HepG2 (cell line): Measurements from ENCODE around the gene SNAPC4. TPM values are rescaled to one million over a fixed set of nuclear protein-coding genes. Genes with fewer than 3 reads are reported as not detected.

ENCODE experiments used
- ATAC-seq: fragments of 200-7000 bp; cut with Tn5 transposase; 3 replicates; pipeline ENCODE4 v1.9.1; 2020; ENCODE audit warnings: mild to moderate bottlenecking, moderate library complexity
- BruUV-seq: library from RNA; stranded (reverse); fragments of 400-500 nt; replicated peaks from 2 replicates; lab custom pipeline; 2021; lab: Mats Ljungman, UMichigan
- CTCF ChIA-PET: fragments of 300-600 bp; formaldehyde crosslinking; extraction: SDS; loops from one replicate; lab custom pipeline; 2021; ENCODE audit warnings: low total read pairs, inconsistent platforms, low intra/inter-chr PET ratio; lab: Yijun Ruan, JAX
- POLR2A ChIA-PET: fragments of 350-600 bp; sonication (Branson Sonifier 250); formaldehyde crosslinking; loops from one replicate; lab custom pipeline; 2020; ENCODE audit warnings: antibody characterized with exemption, inconsistent platforms; lab: Yijun Ruan, JAX
- DNase-seq: peaks from one replicate; pipeline ENCODE4 v3.0.0-alpha.2; 2015; ENCODE audit warnings: low spot score
- FAIRE-seq: peaks from 3 replicates; lab custom pipeline; 2011; peaks lifted over from hg19 to GRCh38; lab: Jason Lieb, UNC
- H2AFZ ChIP-seq: one replicate; pipeline ENCODE4 v1.6.1; 2011; ENCODE audit warnings: low read length, inconsistent platforms
- H3K27ac ChIP-seq: fragments of 300-600 bp; 3 replicates; pipeline ENCODE4 v1.8.0; 2011; ENCODE audit warnings: mixed run types, mild to moderate bottlenecking, mixed read lengths, low read length, inconsistent platforms; ENCODE audit not compliant: insufficient read depth; ENCODE audit errors: extremely low read length
- H3K27me3 ChIP-seq, 2 experiments: fragments of 200-600 bp in 1 of 2; 2 replicates in 1 of 2; 3 replicates in 1 of 2; pipeline versions ENCODE4 v1.6.0 to v1.8.0; 2011; ENCODE audit warnings: low read length in 2 of 2, mild to moderate bottlenecking in 2 of 2, moderate library complexity in 2 of 2, inconsistent platforms in 1 of 2; ENCODE audit not compliant: insufficient read depth in 2 of 2, control insufficient read depth in 1 of 2
- H3K36me3 ChIP-seq, 2 experiments: fragments of 200-600 bp in 1 of 2; replicated peaks in 1 of 2; 2 replicates in 1 of 2; 3 replicates in 1 of 2; pipeline versions ENCODE4 v1.5.1 to v1.8.0; 2011; ENCODE audit warnings: low read length in 2 of 2, inconsistent platforms in 1 of 2; ENCODE audit not compliant: insufficient read depth in 2 of 2, control insufficient read depth in 1 of 2
- H3K4me1 ChIP-seq: 2 replicates; pipeline ENCODE4 v1.5.1; 2012; ENCODE audit warnings: low read length, inconsistent platforms; ENCODE audit not compliant: insufficient read depth
- H3K4me2 ChIP-seq: 2 replicates; pipeline ENCODE4 v1.6.0; 2011; ENCODE audit warnings: low read depth, low read length, inconsistent platforms
- H3K4me3 ChIP-seq, 3 experiments: fragments of 200-600 bp in 1 of 3; sonication (generic), shearing (Covaris generic) in 1 of 3; replicated peaks in 1 of 3; 2 replicates each; pipeline ENCODE4 v1.5.1; 2011 to 2016; ENCODE audit warnings: low read length in 3 of 3, inconsistent platforms in 2 of 3, low read depth in 2 of 3, mild to moderate bottlenecking in 2 of 3, control low read depth in 1 of 3, mixed read lengths in 1 of 3; ENCODE audit not compliant: insufficient read depth in 1 of 3
- H3K79me2 ChIP-seq: one replicate; pipeline ENCODE4 v1.6.1; 2011; ENCODE audit warnings: low read length, inconsistent platforms; ENCODE audit not compliant: insufficient read depth
- H3K9ac ChIP-seq: 2 replicates; pipeline ENCODE4 v1.6.0; 2011; ENCODE audit warnings: mild to moderate bottlenecking, low read depth, low read length, inconsistent platforms; ENCODE audit not compliant: insufficient read depth
- H3K9me3 ChIP-seq: 2 replicates; pipeline ENCODE4 v1.5.1; 2012; ENCODE audit warnings: mild to moderate bottlenecking, low read length
- H4K20me1 ChIP-seq: 2 replicates; pipeline ENCODE4 v1.6.0; 2011; ENCODE audit warnings: inconsistent platforms, mild to moderate bottlenecking, low read length, moderate library complexity; ENCODE audit not compliant: insufficient read depth
- HDAC1 ChIP-seq: sonication (generic); formaldehyde crosslinking; IDR thresholded peaks from 2 replicates; pipeline ENCODE4 v1.5.1; 2020; ENCODE audit warnings: mild to moderate bottlenecking, missing genetic modification reagents
- MED1 ChIP-seq: sonication (generic); formaldehyde crosslinking; IDR thresholded peaks from 2 replicates; pipeline ENCODE4 v1.4.0; 2020; ENCODE audit warnings: missing genetic modification reagents
- PRDM15 ChIP-seq: sonication (generic); formaldehyde crosslinking; IDR thresholded peaks from 2 replicates; pipeline ENCODE4 v1.4.0; 2020; ENCODE audit warnings: missing genetic modification reagents
- ZNF563 ChIP-seq: sonication (generic); formaldehyde crosslinking; IDR thresholded peaks from 2 replicates; pipeline ENCODE4 v1.8.0; 2022; ENCODE audit warnings: mild to moderate bottlenecking, moderate library complexity, missing genetic modification reagents
- WGBS: methylation state at CpG from one replicate; pipeline ENCODE4 v1.1.6; 2017; ENCODE audit warnings: low lambda C conversion rate; 5-methylcytosine and 5-hydroxymethylcytosine counted together
- in situ Hi-C: cut with HindIII; loops from 2 replicates; pipeline ENCODE4 v1.10.0; 2017; ENCODE audit warnings: low pct_unique_long_range_greater_than_20kb; ENCODE audit not compliant: extremely low pct_ligation_motif_present
- intact Hi-C: fragments of 100-400 bp; cut with micrococcal nuclease; formaldehyde crosslinking; loops from one replicate; pipeline ENCODE4 v1.10.0; 2022; ENCODE audit not compliant: unreplicated experiment
- polyA plus RNA-seq, 8 experiments: library from polyadenylated mRNA; depleted of rRNA in 3 of 8; stranded (reverse) in 7 of 8; unstranded in 1 of 8; fragments of >200 nt; fragmentation: Illumina TruSeq in 4 of 8; extraction: Trizol in 4 of 8; gene quantifications; 2 replicates each; pipeline versions ENCODE4 v1.2.1 to v1.2.3, GENCODE V29; 2011 to 2016; ENCODE audit warnings: low read depth in 4 of 8, missing spikeins in 1 of 8, mixed read lengths in 1 of 8; ENCODE audit not compliant: insufficient read depth in 1 of 8
- total RNA-seq, 5 experiments: library from RNA; depleted of rRNA; stranded (reverse); fragments of >200 nt; fragmentation: Illumina TruSeq; extraction: Trizol; gene quantifications; 2 replicates each; pipeline ENCODE4 v1.2.3, GENCODE V29; 2016; ENCODE audit warnings: low read depth in 1 of 5

SNAPC4 gene
- total and polyA plus RNA-seq, 2 of the 13 experiments (the other 11 are each of a cell fraction or from before 2014, with no cell fraction given) = 2.0 to 6.0 TPM

GRCh38 chr9:136444102-136444501, 44.1 kb upstream of the SNAPC4 start:
- peaks cover 32 to 70% of the 10 kb centered on the region in 2 experiments; a peak in 4 of 5 replicates for H3K36me3 ChIP-seq
- BruUV-seq = no TSS peak
- no peak for ATAC-seq
- in situ Hi-C loops = loop anchor here (5.0 kb wide), 1 partner anchor 33 kb away; no protein-coding TSS in a partner anchor
- no peaks in the 10 kb centered on the region for H4K20me1 ChIP-seq
- no peak for TF ChIP-seq ZNF563 (CRISPR knock-in tag)
- no peak for TF ChIP-seq MED1 (CRISPR knock-in tag)
- no peak for TF ChIP-seq PRDM15 (CRISPR knock-in tag)
- no peak for TF ChIP-seq HDAC1 (CRISPR knock-in tag)
- DNase-seq = no peak
- CTCF ChIA-PET = no interaction called here
- H3K79me2 ChIP-seq = peaks cover under 1% of the 10 kb centered on the region
- no peaks in the 10 kb centered on the region for H3K9me3 ChIP-seq
- 93% methylated on average over 20 of the region's 20 CpGs for WGBS
- no peaks in the 10 kb centered on the region; a peak in 1 of 5 replicates for H3K27me3 ChIP-seq
- no peak overlapping the region for H3K4me2 ChIP-seq
- H3K27ac ChIP-seq = no peak overlapping the region
- no peak overlapping the region for H3K9ac ChIP-seq
- no peak overlapping the region for H3K4me3 ChIP-seq
- POLR2A ChIA-PET = interaction anchor here (1.6 kb wide), 1 partner anchor 81 kb away, joined by 3 read pairs; no protein-coding TSS in a partner anchor
- no peak overlapping the region for H2AFZ ChIP-seq
- intact Hi-C loops = no loop called here
- peaks cover 24% of the 10 kb centered on the region for H3K4me1 ChIP-seq
- no peak for FAIRE-seq
